Activated CD4-positive, alpha-beta memory T cell treated with anti-CD3 and anti-CD28 coated beads, Interleukin-2, amount 10 ng/mL, durations not matched to agents 7 days and 5 days (primary cell): ENCODE results near the gene NDUFS5. TPM values are rescaled to one million over a fixed set of nuclear protein-coding genes. Genes with fewer than 3 reads are reported as not detected.
"Not testable (repeated sequence)": the region's sequence is repeated elsewhere in the genome, so short reads cannot be mapped to it uniquely, and the experiment has no call there.

Source experiments
- CTCF ChIA-PET: fragments of 350-600 bp; sonication (Branson Sonifier 250); formaldehyde crosslinking; loops from one replicate; lab custom pipeline; 2021; ENCODE audit warnings: antibody characterized with exemption, inconsistent platforms; lab: Charles Lee
- POLR2A ChIA-PET: fragments of 350-600 bp; sonication (Branson Sonifier 250); formaldehyde crosslinking; loops from one replicate; lab custom pipeline; 2021; ENCODE audit warnings: antibody characterized with exemption; lab: Charles Lee
- DNase-seq: peaks from one replicate; pipeline ENCODE4 v3.0.0-alpha.2; 2020
- H3K27ac Mint-ChIP-seq: one replicate; pipeline ENCODE4 v1.8.0; 2021; ENCODE audit warnings: mild to moderate bottlenecking, mixed read lengths
- H3K27me3 Mint-ChIP-seq: one replicate; pipeline ENCODE4 v1.8.0; 2021; ENCODE audit warnings: mixed read lengths
- H3K36me3 Mint-ChIP-seq: one replicate; pipeline ENCODE4 v1.8.0; 2021; ENCODE audit warnings: low read depth, mixed read lengths
- H3K4me1 Mint-ChIP-seq: one replicate; pipeline ENCODE4 v1.8.0; 2021; ENCODE audit warnings: mixed read lengths
- H3K4me3 Mint-ChIP-seq: one replicate; pipeline ENCODE4 v1.8.0; 2021; ENCODE audit warnings: mild to moderate bottlenecking, mixed read lengths
- H3K9me3 Mint-ChIP-seq: one replicate; pipeline ENCODE4 v1.8.0; 2021; ENCODE audit warnings: mixed read lengths
- total RNA-seq, 2 experiments: library from RNA; stranded (reverse); gene quantifications; one replicate each; pipeline ENCODE4 v1.2.3, GENCODE V29; 2021

NDUFS5 gene
- total RNA-seq, 2 experiments from 2014 or later: 148 to 153 TPM

DNA sequence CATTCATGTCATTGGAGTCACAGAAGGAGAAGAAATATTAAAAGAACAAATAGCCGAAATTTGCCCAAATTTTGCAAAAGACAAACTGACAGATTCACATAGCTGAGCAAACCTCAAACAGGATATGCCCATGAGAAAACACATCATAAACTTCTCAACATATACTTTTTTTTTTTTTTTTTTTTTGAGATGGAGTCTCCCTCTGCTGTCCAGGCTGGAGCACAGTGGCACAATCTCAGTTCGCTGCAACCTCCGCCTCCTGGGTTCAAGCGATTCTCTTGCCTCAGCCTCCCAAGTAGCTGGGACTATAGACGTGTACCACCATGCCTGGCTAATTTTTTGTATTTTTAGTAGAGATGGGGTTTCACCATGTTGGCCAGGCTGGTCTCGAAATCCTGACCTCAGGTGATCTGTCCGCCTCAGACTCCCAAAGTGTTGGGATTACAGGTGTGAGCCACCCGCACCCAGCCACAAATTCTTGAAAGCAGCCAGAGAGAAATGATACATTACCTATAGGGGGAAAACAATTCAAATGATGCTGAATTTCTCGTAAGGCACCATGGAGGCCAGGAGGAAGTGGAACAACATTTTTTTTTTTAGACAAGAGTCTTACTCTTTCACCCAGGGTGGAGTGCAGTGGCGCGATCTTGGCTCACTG, 25.2 kb downstream of the NDUFS5 start:
- CTCF ChIA-PET, POLR2A ChIA-PET, H3K4me1 Mint-ChIP-seq, DNase-seq, H3K27ac Mint-ChIP-seq, H3K9me3 Mint-ChIP-seq, H3K27me3 Mint-ChIP-seq, H3K4me3 Mint-ChIP-seq: not testable (repeated sequence)
- H3K36me3 Mint-ChIP-seq: peaks cover 14% of the 10 kb centered on the region

DNA sequence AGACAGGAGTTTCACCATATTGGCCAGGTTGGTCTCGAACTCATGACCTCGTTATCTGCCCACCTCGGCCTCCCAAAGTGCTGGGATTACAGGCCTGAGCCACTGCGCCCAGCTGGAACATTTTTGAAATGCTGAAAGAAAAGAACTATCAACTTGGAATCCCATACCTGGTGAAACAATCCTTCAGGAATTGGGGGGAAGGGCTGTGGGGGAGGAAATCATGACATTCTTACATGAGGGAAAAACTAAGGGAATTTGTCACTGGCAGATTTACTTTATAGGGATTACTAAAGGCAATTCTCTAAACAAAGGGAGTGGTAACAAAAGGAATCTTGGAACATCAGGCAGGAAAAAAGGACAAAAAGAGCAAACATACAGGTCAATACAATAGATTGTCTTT, 25.8 kb downstream of the NDUFS5 start:
- ChIA-PET CTCF (no interaction called here), POLR2A (no interaction called here)
- Mint-ChIP-seq H3K4me3 (no peak overlapping the region), H3K9me3 (no peaks in the 10 kb centered on the region), H3K27me3 (no peaks in the 10 kb centered on the region), H3K36me3 (peaks cover 8% of the 10 kb centered on the region), H3K27ac (no peak overlapping the region), H3K4me1 (peaks cover 5% of the 10 kb centered on the region)
- DNase-seq: no peak

GRCh38 chr1:39055213-39055710, 29.1 kb downstream of the NDUFS5 start:
- H3K4me1 Mint-ChIP-seq, H3K27ac Mint-ChIP-seq, DNase-seq, H3K4me3 Mint-ChIP-seq, H3K36me3 Mint-ChIP-seq, H3K27me3 Mint-ChIP-seq, CTCF ChIA-PET, POLR2A ChIA-PET, H3K9me3 Mint-ChIP-seq: not testable (repeated sequence)

DNA sequence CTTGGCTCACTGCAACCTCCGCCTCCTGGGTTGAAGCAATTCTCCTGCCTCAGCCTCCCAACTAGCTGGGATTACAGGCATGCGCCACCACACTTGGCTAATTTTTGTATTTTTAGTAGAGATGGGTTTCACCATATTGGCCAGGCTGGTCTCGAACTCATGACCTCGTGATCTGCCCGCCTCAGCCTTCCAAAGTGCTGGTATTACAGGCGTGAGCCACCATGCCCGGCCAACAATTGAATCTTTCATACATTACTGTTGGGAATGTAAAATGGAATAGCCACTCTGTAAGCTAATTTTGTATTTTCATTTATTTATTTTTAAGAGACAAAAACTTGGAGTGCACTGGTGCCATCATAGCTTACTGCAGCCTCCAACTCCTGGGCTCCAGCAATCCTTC, 35.4 kb downstream of the NDUFS5 start:
- DNase-seq, H3K9me3 Mint-ChIP-seq, H3K4me3 Mint-ChIP-seq, H3K27ac Mint-ChIP-seq, H3K36me3 Mint-ChIP-seq, H3K27me3 Mint-ChIP-seq, H3K4me1 Mint-ChIP-seq, POLR2A ChIA-PET: not testable (repeated sequence)
- CTCF ChIA-PET: interaction anchor here (0.6 kb wide), 1 partner anchor 34 kb away, joined by 5 read pairs; no protein-coding TSS in a partner anchor

- no peak overlapping the region for H3K4me3 Mint-ChIP-seq
- ChIA-PET CTCF (interaction anchor here (0.6 kb wide), 1 partner anchor 35 kb away, joined by 5 read pairs; no protein-coding TSS in a partner anchor), POLR2A (no interaction called here)
- no peaks in the 10 kb centered on the region for H3K27me3 Mint-ChIP-seq
- H3K9me3 Mint-ChIP-seq: no peaks in the 10 kb centered on the region
- H3K4me1 Mint-ChIP-seq: no peaks in the 10 kb centered on the region
- DNase-seq: no peak
- H3K36me3 Mint-ChIP-seq: no peaks in the 10 kb centered on the region
- no peak overlapping the region for H3K27ac Mint-ChIP-seq
Measured at GRCh38 chr1:39061951-39062350, 35.8 kb downstream of the NDUFS5 start.

GRCh38 chr1:39063191-39063590, 37.0 kb downstream of the NDUFS5 start:
- POLR2A ChIA-PET: no interaction called here
- no peak overlapping the region for H3K4me3 Mint-ChIP-seq
- no peaks in the 10 kb centered on the region for H3K4me1 Mint-ChIP-seq
- no peaks in the 10 kb centered on the region for H3K27me3 Mint-ChIP-seq
- no peak for DNase-seq
- no peaks in the 10 kb centered on the region for H3K36me3 Mint-ChIP-seq
- H3K9me3 Mint-ChIP-seq: no peaks in the 10 kb centered on the region
- H3K27ac Mint-ChIP-seq: no peak overlapping the region
- CTCF ChIA-PET: no interaction called here

DNA sequence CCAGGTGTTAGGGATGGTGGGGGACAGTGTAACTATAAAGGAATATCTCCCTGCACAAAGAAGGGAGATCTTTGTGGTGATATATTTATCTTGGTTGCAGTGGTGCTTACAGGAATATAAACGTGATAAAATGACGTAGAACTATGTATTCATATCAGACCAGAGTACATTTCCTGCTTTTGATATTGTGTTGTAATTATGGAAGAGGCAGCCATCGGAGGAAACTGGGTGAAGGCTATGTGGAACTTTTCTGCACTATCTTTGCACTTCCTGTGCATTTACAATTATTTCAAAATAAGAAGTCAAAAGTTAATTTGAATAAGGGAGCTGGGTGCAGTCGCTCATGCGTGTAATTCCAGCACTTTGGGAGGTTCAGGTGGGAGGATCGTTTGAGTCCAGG, 37.6 kb downstream of the NDUFS5 start:
- no peaks in the 10 kb centered on the region for H3K27me3 Mint-ChIP-seq
- H3K9me3 Mint-ChIP-seq: no peaks in the 10 kb centered on the region
- no peaks in the 10 kb centered on the region for H3K4me1 Mint-ChIP-seq
- CTCF ChIA-PET: no interaction called here
- H3K4me3 Mint-ChIP-seq: no peak overlapping the region
- no peaks in the 10 kb centered on the region for H3K36me3 Mint-ChIP-seq
- DNase-seq: no peak
- POLR2A ChIA-PET: no interaction called here
- H3K27ac Mint-ChIP-seq: no peak overlapping the region

- POLR2A ChIA-PET: no interaction called here
- DNase-seq: no peak
- Mint-ChIP-seq H3K27ac (no peak overlapping the region), H3K9me3 (no peaks in the 10 kb centered on the region), H3K4me3 (no peak overlapping the region), H3K4me1 (no peaks in the 10 kb centered on the region), H3K27me3 (no peaks in the 10 kb centered on the region), H3K36me3 (no peaks in the 10 kb centered on the region)
- CTCF ChIA-PET: interaction anchor here (1.3 kb wide), 1 partner anchor 34 kb away, joined by 3 read pairs; no protein-coding TSS in a partner anchor
Measured at GRCh38 chr1:39065542-39065941, 39.4 kb downstream of the NDUFS5 start.

DNA sequence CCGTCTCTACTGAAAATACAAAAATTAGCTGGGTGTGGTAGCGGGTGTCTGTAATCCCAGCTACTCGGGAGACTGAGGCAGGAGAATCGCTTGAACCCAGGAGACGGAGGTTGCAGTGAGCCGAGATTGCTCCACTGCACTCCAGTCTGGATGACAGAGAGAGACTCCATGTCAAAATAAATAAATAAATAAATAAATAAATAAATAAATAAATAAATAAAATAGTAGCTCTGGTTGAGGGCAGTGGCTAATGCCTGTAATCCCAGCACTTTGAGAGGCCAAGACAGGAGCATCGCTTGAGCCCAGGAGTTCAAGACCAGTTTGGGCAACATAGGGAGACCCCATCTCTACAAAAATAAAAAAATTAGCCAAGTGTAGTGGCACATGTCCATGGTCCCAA, 42.1 kb downstream of the NDUFS5 start:
- POLR2A ChIA-PET, H3K27me3 Mint-ChIP-seq, H3K4me3 Mint-ChIP-seq, H3K27ac Mint-ChIP-seq, DNase-seq, CTCF ChIA-PET, H3K36me3 Mint-ChIP-seq, H3K9me3 Mint-ChIP-seq, H3K4me1 Mint-ChIP-seq: not testable (repeated sequence)

DNA sequence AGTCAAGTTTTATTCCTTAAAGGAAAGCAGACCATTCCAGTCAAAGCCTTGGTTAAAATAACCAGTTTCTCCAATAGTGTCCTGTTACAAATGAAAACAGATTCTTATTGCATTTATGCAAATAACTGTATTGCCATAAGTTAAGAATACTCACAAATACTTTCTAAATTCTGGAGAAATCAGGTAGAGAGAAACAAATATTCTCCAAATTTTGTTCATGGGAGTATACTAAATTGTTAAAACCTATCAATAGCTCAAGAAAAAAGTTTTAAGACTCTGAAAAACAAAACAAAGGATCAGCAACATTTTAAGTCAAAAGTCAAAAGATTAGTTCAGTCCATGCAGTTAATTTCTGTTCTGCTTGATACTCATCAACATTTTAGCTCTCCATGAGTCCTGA, 45.4 kb downstream of the NDUFS5 start:
- H3K27me3 Mint-ChIP-seq, H3K4me1 Mint-ChIP-seq, DNase-seq, H3K9me3 Mint-ChIP-seq, POLR2A ChIA-PET, CTCF ChIA-PET, H3K27ac Mint-ChIP-seq, H3K36me3 Mint-ChIP-seq, H3K4me3 Mint-ChIP-seq: not testable (repeated sequence)

- H3K36me3 Mint-ChIP-seq: no peaks in the 10 kb centered on the region
Measured at GRCh38 chr1:39076127-39076798, 50.1 kb downstream of the NDUFS5 start.

GRCh38 chr1:39076799-39077148, 50.6 kb downstream of the NDUFS5 start:
- no peak overlapping the region for H3K4me3 Mint-ChIP-seq
- H3K36me3 Mint-ChIP-seq: no peaks in the 10 kb centered on the region
- POLR2A ChIA-PET: no interaction called here
- H3K27ac Mint-ChIP-seq: no peak overlapping the region
- H3K4me1 Mint-ChIP-seq: peaks cover 5% of the 10 kb centered on the region
- peaks cover 14% of the 10 kb centered on the region for H3K27me3 Mint-ChIP-seq
- CTCF ChIA-PET: no interaction called here
- DNase-seq: no peak
- H3K9me3 Mint-ChIP-seq: peaks cover 1% of the 10 kb centered on the region

More at GRCh38 chr1:39076127-39076798, 50.1 kb downstream of the NDUFS5 start:
- H3K27me3 Mint-ChIP-seq: peaks cover 14% of the 10 kb centered on the region
- H3K4me3 Mint-ChIP-seq: no peak overlapping the region
- peaks cover 5% of the 10 kb centered on the region for H3K9me3 Mint-ChIP-seq
- ChIA-PET CTCF (interaction anchor here (1.4 kb wide), 1 partner anchor 22 kb away, joined by 3 read pairs; no protein-coding TSS in a partner anchor), POLR2A (interaction anchor here (0.5 kb wide), 1 partner anchor 17 kb away, joined by 3 read pairs; no protein-coding TSS in a partner anchor)
- no peak for DNase-seq
- no peak overlapping the region for H3K27ac Mint-ChIP-seq
- peaks cover 5% of the 10 kb centered on the region for H3K4me1 Mint-ChIP-seq

DNA sequence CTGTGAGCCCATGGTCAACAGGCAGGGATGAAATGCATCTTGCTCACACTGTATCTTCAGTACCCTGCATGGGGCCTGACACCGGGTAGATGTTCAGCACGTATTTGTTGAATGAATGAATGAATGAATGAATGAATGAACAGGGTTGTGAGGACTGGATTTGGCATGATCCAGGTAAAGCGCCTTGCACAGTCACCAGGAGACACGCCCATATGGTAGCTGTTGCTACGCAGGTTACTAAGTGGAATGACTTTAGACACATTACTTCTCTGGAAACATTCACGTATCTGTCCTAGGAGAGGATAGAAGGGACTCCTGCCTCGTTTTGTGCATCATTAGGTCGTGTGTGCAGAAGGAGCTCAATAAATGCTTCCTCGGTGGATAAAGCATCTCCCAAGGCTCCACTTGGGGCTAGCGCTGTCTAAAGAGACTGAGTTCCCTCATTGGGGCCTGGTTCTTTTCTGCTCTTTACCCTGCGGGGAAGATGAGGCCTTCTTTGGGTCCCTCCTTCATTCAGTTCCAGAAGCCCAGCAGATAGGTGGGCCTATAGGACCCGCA, 54.2 kb downstream of the NDUFS5 start:
- CTCF ChIA-PET: no interaction called here
- Mint-ChIP-seq H3K4me1 (peaks cover 8% of the 10 kb centered on the region), H3K27ac (no peak overlapping the region), H3K27me3 (peaks cover 41% of the 10 kb centered on the region), H3K36me3 (no peaks in the 10 kb centered on the region), H3K4me3 (peak overlapping the region; percentile 51), H3K9me3 (no peaks in the 10 kb centered on the region)
- POLR2A ChIA-PET: no interaction called here
- DNase-seq: no peak
